ENCODE measurements around the gene MYO5A.

GRCh38 chr15:52515343-52515742, 13.3 kb downstream of the MYO5A start:
- TF ChIP-seq RCOR1 (IDR thresholded peaks at IDR 0.05; ENCODE audit: low read depth, low read length) (no peak), POLR2A (IDR thresholded peaks at IDR 0.05; ENCODE audit: low read length) (no peak), RAD21 (conservative IDR thresholded peaks at IDR 0.05 in 1 of 2, IDR thresholded peaks at IDR 0.05 in 1 of 2) (no peak), CHD2 (IDR thresholded peaks at IDR 0.05; ENCODE audit: low read length, partially characterized antibody) (no peak), GATA3 (IDR thresholded peaks at IDR 0.05; ENCODE audit: borderline replicate concordance) (no peak), HES2 (IDR thresholded peaks at IDR 0.05) (no peak), HDAC2 (IDR thresholded peaks at IDR 0.05) (no peak), HOXB5 (CRISPR knock-in tag; IDR thresholded peaks at IDR 0.05) (no peak), FOXS1 (CRISPR knock-in tag; IDR thresholded peaks at IDR 0.05) (no peak)
- TF ChIP-seq, protein P1, sequence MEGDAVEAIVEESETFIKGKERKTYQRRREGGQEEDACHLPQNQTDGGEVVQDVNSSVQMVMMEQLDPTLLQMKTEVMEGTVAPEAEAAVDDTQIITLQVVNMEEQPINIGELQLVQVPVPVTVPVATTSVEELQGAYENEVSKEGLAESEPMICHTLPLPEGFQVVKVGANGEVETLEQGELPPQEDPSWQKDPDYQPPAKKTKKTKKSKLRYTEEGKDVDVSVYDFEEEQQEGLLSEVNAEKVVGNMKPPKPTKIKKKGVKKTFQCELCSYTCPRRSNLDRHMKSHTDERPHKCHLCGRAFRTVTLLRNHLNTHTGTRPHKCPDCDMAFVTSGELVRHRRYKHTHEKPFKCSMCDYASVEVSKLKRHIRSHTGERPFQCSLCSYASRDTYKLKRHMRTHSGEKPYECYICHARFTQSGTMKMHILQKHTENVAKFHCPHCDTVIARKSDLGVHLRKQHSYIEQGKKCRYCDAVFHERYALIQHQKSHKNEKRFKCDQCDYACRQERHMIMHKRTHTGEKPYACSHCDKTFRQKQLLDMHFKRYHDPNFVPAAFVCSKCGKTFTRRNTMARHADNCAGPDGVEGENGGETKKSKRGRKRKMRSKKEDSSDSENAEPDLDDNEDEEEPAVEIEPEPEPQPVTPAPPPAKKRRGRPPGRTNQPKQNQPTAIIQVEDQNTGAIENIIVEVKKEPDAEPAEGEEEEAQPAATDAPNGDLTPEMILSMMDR (IDR thresholded peaks at IDR 0.05): no peak
- TF ChIP-seq, protein P2, sequence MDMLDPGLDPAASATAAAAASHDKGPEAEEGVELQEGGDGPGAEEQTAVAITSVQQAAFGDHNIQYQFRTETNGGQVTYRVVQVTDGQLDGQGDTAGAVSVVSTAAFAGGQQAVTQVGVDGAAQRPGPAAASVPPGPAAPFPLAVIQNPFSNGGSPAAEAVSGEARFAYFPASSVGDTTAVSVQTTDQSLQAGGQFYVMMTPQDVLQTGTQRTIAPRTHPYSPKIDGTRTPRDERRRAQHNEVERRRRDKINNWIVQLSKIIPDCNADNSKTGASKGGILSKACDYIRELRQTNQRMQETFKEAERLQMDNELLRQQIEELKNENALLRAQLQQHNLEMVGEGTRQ (IDR thresholded peaks at IDR 0.05): no peak
